Measurements from ENCODE around the gene MPO. TPM values are rescaled to one million over a fixed set of nuclear protein-coding genes. Genes with fewer than 3 reads are reported as not detected.

MPO gene
- total and polyA plus RNA-seq, 2 donors (not counting 1 experiment from before 2014, with no cell fraction given), result 0.07 TPM; not detected in 1

- intact Hi-C loops (cut with micrococcal nuclease), result loop anchor here (1.0 to 2.0 kb wide), 6 partner anchors 8 to 189 kb away; partner anchors contain the start of genes RNF43 and SUPT4H1
These were observed 49.2 kb upstream of the MPO start for GRCh38 chr17:58329810-58330537.

More at GRCh38 chr17:58329810-58330537, 49.2 kb upstream of the MPO start:
- no peaks in the 10 kb centered on the region for H3K27me3 ChIP-seq (replicated peaks in 1 of 4; ENCODE audit: control extremely low read depth in 1 of 4, control insufficient read depth in 3 of 4, insufficient read depth in 4 of 4, low read length in 3 of 4)
- H3K27me3 Mint-ChIP-seq, result no peaks in the 10 kb centered on the region
- ChIA-PET POLR2A (interaction anchor here (0.8 to 19.3 kb wide), 5 partner anchors 12 to 189 kb away, joined by 3 to 663 read pairs (median 35); partner anchors contain the start of genes RNF43 and SUPT4H1), CTCF (interaction anchor here (1.0 to 4.8 kb wide), 7 partner anchors 10 to 88 kb away, joined by 3 to 119 read pairs (median 16); partner anchors contain the start of genes RNF43 and SUPT4H1)
- peaks cover 45% of the 10 kb centered on the region for H4K20me1 ChIP-seq (ENCODE audit: control insufficient read depth, insufficient read depth, low read length, poor library complexity, severe bottlenecking)
- H3K9ac ChIP-seq (ENCODE audit: low read length), result peak overlapping the region; percentile 99
- TF ChIP-seq EZH2 (IDR thresholded peaks at IDR 0.05; ENCODE audit: borderline replicate concordance, insufficient read depth, low read depth, low read length, poor library complexity, severe bottlenecking) (no peak), CTCF (IDR thresholded peaks at IDR 0.05) (no peak)
- peak overlapping the region; percentile 98 for H3K27ac Mint-ChIP-seq
- peak; percentile 7 for ATAC-seq (ENCODE audit: low read depth)
- H3K4me1 Mint-ChIP-seq, result peaks cover 66% of the 10 kb centered on the region
- H3K4me3 ChIP-seq (ENCODE audit: control extremely low read depth in 1 of 5, extremely low read depth in 1 of 5, insufficient read depth in 1 of 5, low read depth in 2 of 5, low read length in 4 of 5), result peak overlapping the region; percentile 81 to 100 (median 99)
- H3K4me2 ChIP-seq (replicated peaks; ENCODE audit: low read depth, low read length, poor library complexity, severe bottlenecking), result peak overlapping the region; percentile 92
- H3K27ac ChIP-seq (ENCODE audit: low read length in 2 of 2), result peak overlapping the region; percentile 99 to 100
- peaks cover 2 to 29% of the 10 kb centered on the region in 2 experiments for H3K36me3 ChIP-seq (replicated peaks in 1 of 2; ENCODE audit: control extremely low read depth in 1 of 2, control insufficient read depth in 1 of 2, extremely low read depth in 1 of 2, insufficient read depth in 2 of 2, low read length in 1 of 2)
- no peaks in the 10 kb centered on the region for H3K9me3 ChIP-seq (ENCODE audit: control extremely low read depth in 1 of 3, control insufficient read depth in 2 of 3, insufficient read depth in 1 of 3, low read length in 2 of 3)
- H3K79me2 ChIP-seq (ENCODE audit: control insufficient read depth, insufficient read depth, low read length), result peaks cover 67% of the 10 kb centered on the region
- DNase-seq, result peak; percentile 80
- no peaks in the 10 kb centered on the region for H3K9me3 Mint-ChIP-seq (ENCODE audit: insufficient read depth)
- peak overlapping the region; percentile 91 for H3K4me3 Mint-ChIP-seq
- H3K4me1 ChIP-seq (ENCODE audit: control insufficient read depth in 2 of 2, insufficient read depth in 2 of 2, low read length in 2 of 2), result peaks cover 38 to 70% of the 10 kb centered on the region in 2 donors
- no peak overlapping the region for H2AFZ ChIP-seq (ENCODE audit: insufficient read depth, low read depth, low read length, poor library complexity, severe bottlenecking)
- 0% methylated on average over 1 of the region's 4 CpGs for WGBS (ENCODE audit: insufficient coverage)
